Heart right ventricle (tissue), 16 donors: ENCODE measurements around the gene CYP8B1. TPM values are rescaled to one million over a fixed set of nuclear protein-coding genes. Genes with fewer than 3 reads are reported as not detected.

ENCODE experiments used
- ATAC-seq, 8 donors: fragments of 200-7000 bp; cut with Tn5 transposase; one replicate each; pipeline ENCODE4 v1.9.1; 2020; ENCODE audit warnings: mild to moderate bottlenecking in 8 of 8, moderate library complexity in 8 of 8, moderate number of reproducible peaks in 1 of 8
- DNase-seq, 2 donors: peaks; one replicate each; pipeline ENCODE4 v3.0.0-alpha.2; 2020
- H3K27ac ChIP-seq, 10 donors: fragments of 200-600 bp; sonication (generic) in 2 of 10; one replicate each; pipeline versions ENCODE4 v1.5.0 to v1.8.0; 2020 to 2022; ENCODE audit warnings: mild to moderate bottlenecking in 3 of 10
- H3K27me3 ChIP-seq, 7 donors: fragments of 200-600 bp; one replicate each; pipeline ENCODE4 v1.8.0; 2021 to 2022; ENCODE audit warnings: mild to moderate bottlenecking in 2 of 7
- H3K36me3 ChIP-seq, 9 donors: fragments of 200-600 bp; sonication (generic) in 1 of 9; one replicate each; pipeline versions ENCODE4 v1.5.0 to v1.8.0; 2020 to 2022; ENCODE audit warnings: mild to moderate bottlenecking in 2 of 9
- H3K4me1 ChIP-seq, 9 donors: fragments of 200-600 bp; sonication (generic) in 1 of 9; one replicate each; pipeline versions ENCODE4 v1.5.0 to v1.8.0; 2020 to 2022; ENCODE audit warnings: mild to moderate bottlenecking in 4 of 9
- H3K4me3 ChIP-seq, 10 donors: fragments of 200-600 bp; sonication (generic) in 2 of 10; one replicate each; pipeline versions ENCODE4 v1.5.0 to v1.8.0; 2020 to 2022; ENCODE audit warnings: mild to moderate bottlenecking in 7 of 10, moderate library complexity in 2 of 10
- H3K9me3 ChIP-seq, 11 donors: fragments of 200-600 bp in 10 of 11; sonication (generic) in 2 of 11; one replicate each; pipeline versions ENCODE4 v1.5.0 to v1.8.0; 2013 to 2022; ENCODE audit warnings: mild to moderate bottlenecking in 2 of 11, control low read depth in 1 of 11, moderate library complexity in 1 of 11
- WGBS, 2 donors: extraction: QIAGEN DNeasy Blood & Tissue Kit; methylation state at CpG; one replicate each; pipeline ENCODE4 v1.1.7; 2013; ENCODE audit warnings: inconsistent platforms in 1 of 2; 5-methylcytosine and 5-hydroxymethylcytosine counted together
- intact Hi-C, 10 donors: fragments of 100-400 bp; cut with DNase I; formaldehyde crosslinking; loops; one replicate each; pipeline versions ENCODE4 v1.11.1 to v1.14.2; 2022
- polyA plus RNA-seq, 2 donors: library from polyadenylated mRNA; stranded (reverse); fragments of 200-250 nt; gene quantifications; one replicate each; pipeline ENCODE4 v1.2.3, GENCODE V29; 2013
- total RNA-seq, 10 donors: library from RNA; stranded (reverse); fragmentation: NEBNext Ultra II Directional in 3 of 10; extraction: Animal tissue kit (Norgen Biotek cat#: 25700) in 3 of 10; gene quantifications; one replicate each; pipeline versions ENCODE4 v1.2.1 to v1.2.4, GENCODE V29; 2021 to 2023
- TF ChIP-seq, protein P1 (sequence below), 9 donors: fragments of 200-600 bp; sonication (generic) in 2 of 9; IDR thresholded peaks; one replicate each; pipeline versions ENCODE4 v1.5.0 to v1.8.0; 2021 to 2022; ENCODE audit warnings: antibody characterized with exemption in 9 of 9, mild to moderate bottlenecking in 5 of 9, moderate library complexity in 1 of 9
- donor health status: Arrhythmogenic right ventricular cardiomyopathy.
- donor health status: ischemic (EF 13 %, LVEDD 7.1; RV severe dilation, severe dysfunction).
- donor health status: healthy with polysubstance abuse.
- donor health status: DM: no; HTN: yes; CAD: no.
- donor health status: DM: no; HTN: no; CAD: no.
- donor health status: ischemic (EF 25% LVEDD 6.9; RV normal size, moderate dysfunction).
- donor health status: ischemic (EF 25% LVEDD 5.7; RV mildly dilated, moderate dysfunction).
- donor health status: healthy.
- donor health status: DM: yes; HTN: yes; CAD: no.
- donor health status: Ischemic cardiomyopathy.
- donor health status: ischemic (EF 35%, LVEDD 5.7; RV mildly dilated, moderate dysfunction).
- donor health status: nonischemic (EF 11% LVEDD 7.7; RV severe dilation, severe dysfunction).
- donor health status: DM: yes; HTN: yes; CAD: no.
- donor health status: PGD.
- donor health status: ischemic (EF 29% LVEDD 5.4; RV normal size, mild dysfunction).
- donor health status: nonischemic (EF 23%, LVEDD 6.1; RV moderate dilation, normal function).

CYP8B1 gene
- total and polyA plus RNA-seq, 12 donors: not detected

DNA sequence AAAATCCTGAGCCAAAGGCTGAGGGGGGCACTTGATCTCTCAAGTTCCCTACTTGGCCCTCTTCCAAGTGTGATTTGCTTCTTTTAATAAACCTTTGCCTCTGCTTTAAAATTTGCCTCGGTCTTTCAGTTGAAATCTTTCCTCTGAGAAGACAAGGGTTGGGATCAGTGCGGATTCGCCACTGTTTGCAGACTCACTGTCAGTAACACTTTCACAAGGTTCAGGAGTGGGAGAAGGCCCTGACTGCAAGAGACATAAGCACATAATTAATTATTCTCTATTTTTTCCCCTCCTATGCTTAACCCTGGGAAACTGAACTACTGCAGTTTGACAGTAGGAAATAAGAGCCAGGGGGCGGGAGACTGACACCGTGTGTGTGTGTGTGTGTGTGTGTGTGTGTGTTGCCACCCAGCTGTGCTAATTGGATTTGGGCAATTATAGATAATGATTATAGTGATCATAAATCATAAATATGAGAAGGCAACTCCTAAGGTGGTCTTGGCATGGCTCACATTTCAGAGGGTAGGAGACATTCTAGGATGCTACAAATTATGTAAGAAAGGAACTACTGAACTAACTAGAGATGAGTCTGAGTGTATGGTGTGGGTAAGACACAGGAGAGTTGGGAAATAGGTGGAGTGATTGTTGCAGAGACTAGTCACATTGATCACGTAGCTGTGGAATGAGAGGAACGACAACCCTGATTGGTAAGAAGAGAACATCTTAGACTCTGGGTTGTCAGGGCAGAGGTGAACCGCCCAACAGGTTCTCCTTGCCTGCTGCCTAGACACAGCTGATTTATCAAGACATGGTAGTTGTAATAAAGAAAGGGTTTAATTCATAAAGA is 24.8 kb upstream of the CYP8B1 start:
- WGBS, 2 donors: 78 to 83% methylated on average over 8 of the region's 8 CpGs
- TF ChIP-seq, protein P1, sequence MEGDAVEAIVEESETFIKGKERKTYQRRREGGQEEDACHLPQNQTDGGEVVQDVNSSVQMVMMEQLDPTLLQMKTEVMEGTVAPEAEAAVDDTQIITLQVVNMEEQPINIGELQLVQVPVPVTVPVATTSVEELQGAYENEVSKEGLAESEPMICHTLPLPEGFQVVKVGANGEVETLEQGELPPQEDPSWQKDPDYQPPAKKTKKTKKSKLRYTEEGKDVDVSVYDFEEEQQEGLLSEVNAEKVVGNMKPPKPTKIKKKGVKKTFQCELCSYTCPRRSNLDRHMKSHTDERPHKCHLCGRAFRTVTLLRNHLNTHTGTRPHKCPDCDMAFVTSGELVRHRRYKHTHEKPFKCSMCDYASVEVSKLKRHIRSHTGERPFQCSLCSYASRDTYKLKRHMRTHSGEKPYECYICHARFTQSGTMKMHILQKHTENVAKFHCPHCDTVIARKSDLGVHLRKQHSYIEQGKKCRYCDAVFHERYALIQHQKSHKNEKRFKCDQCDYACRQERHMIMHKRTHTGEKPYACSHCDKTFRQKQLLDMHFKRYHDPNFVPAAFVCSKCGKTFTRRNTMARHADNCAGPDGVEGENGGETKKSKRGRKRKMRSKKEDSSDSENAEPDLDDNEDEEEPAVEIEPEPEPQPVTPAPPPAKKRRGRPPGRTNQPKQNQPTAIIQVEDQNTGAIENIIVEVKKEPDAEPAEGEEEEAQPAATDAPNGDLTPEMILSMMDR (IDR thresholded peaks at IDR 0.05): no peak
- DNase-seq (no peak), ATAC-seq (no peak)
- H3K4me3 ChIP-seq: no peak overlapping the region
- H3K36me3 ChIP-seq: no peaks in the 10 kb centered on the region
- H3K27ac ChIP-seq: no peak overlapping the region
- intact Hi-C loops: no loop called here
- no peaks in the 10 kb centered on the region for H3K9me3 ChIP-seq
- peaks cover 0 to 6% (median 0%) of the 10 kb centered on the region in 7 donors for H3K27me3 ChIP-seq
- peaks cover 0 to 5% (median 2%) of the 10 kb centered on the region in 9 donors for H3K4me1 ChIP-seq

DNA sequence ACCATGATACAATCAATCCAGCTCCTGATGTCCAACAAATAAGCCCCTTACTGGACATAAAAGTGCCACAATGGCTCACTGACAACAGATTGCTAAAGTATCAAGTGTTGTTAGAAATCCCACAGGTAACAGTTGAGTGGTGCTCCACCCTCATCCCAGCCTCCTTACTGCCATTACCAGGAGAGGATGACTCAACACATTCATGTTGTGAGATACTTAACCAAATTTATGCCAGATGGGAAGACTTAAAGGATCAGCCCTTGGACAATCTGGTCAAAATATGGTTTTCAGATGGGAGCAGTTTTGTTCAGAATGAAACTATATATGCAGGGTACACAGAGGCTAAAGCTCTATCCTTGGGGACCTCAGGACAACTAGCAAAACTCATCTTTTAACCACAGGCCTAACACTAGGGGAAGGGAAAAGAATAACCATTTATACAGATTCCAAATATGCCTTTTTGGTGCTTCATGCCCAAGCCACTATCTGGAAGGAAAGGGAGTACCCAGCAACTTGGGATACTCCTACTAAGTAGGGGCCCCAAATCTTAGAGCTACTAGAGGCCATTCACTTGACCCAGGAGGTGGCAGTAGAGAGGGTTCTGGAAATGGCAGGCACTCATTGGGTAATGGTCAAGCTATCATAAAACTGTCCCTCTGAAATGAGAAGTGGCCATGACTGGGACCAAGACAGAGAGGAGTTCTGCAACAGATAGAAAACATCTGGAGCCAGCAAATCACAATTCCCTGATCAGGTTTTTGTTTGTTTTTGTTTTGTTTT is 23.4 kb upstream of the CYP8B1 start:
- ATAC-seq (no peak), DNase-seq (no peak)
- no peaks in the 10 kb centered on the region for H3K9me3 ChIP-seq
- no peak overlapping the region for H3K4me3 ChIP-seq
- no peak overlapping the region for H3K27ac ChIP-seq
- TF ChIP-seq, protein P1 (IDR thresholded peaks at IDR 0.05): no peak
- no peaks in the 10 kb centered on the region for H3K4me1 ChIP-seq
- H3K36me3 ChIP-seq: no peaks in the 10 kb centered on the region
- no peaks in the 10 kb centered on the region for H3K27me3 ChIP-seq
- intact Hi-C loops: no loop called here

DNA sequence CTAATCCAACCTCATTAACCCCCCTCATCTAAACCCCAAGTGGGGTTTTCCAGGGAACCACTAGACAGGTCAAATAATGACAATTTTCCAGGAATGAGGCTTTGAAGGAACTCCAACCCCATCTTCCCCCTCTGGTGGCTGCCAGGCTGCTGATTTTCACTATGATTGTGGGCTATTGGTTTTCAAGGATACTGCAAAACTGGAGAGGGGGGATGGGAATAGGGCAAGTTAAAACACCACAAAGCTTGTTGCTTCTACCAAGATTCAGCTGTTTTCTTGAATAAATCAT is 19.8 kb upstream of the CYP8B1 start:
- ATAC-seq (no peak), DNase-seq (no peak)
- Histone ChIP-seq H3K4me3 (no peak overlapping the region), H3K9me3 (no peaks in the 10 kb centered on the region), H3K27me3 (no peaks in the 10 kb centered on the region), H3K27ac (no peak overlapping the region), H3K4me1 (no peaks in the 10 kb centered on the region), H3K36me3 (no peaks in the 10 kb centered on the region)
- TF ChIP-seq, protein P1 (IDR thresholded peaks at IDR 0.05): no peak
- intact Hi-C loops: no loop called here

DNA sequence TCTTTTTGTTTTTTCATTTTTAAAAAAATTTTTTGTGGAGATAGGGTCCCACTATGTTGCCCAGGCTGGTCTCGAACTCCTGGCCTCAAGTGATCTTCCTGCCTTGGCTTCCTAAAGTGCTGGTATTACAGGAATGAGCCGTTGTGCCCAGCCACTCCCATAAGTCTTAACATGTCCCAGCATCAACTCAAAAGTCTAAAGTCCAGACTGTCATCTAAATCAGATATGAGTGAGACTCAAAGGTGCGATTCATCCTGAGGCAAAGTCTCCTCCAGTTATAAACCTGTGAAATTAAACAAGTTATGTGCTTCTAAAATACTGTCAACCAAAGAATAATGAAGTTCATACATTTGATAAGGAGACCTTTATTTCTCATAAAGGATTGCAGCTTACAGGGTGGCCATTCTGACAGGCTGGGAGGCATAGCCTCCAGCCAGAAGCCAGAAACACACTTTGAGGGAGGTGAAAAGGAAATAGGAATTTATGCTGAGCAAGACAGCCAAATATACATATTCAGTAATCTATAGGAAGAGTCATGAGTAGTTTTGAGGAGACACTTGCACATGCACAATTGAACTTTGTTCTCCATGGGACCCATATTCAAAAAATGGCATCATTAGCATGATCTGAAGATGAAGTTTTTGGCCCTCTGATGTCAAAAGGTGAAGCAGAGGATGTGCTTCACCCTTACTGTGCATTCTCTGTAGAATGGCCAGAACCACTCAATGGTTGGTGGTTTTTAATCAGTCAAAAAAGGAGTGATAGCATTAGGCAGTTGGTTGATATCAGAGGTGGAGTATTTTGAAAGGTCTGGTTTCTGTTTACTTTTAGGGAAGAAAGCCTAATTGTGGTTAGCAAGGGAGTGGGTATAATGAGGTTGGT is 19.3 kb upstream of the CYP8B1 start:
- Histone ChIP-seq H3K4me3 (no peak overlapping the region), H3K36me3 (no peaks in the 10 kb centered on the region), H3K4me1 (no peaks in the 10 kb centered on the region), H3K27me3 (no peaks in the 10 kb centered on the region), H3K27ac (no peak overlapping the region), H3K9me3 (no peaks in the 10 kb centered on the region)
- intact Hi-C loops: no loop called here
- WGBS, 2 donors: 81 to 84% methylated on average over 3 of the region's 3 CpGs
- ATAC-seq: no peak
- no peak for DNase-seq
- TF ChIP-seq, protein P1 (IDR thresholded peaks at IDR 0.05): no peak
